Keratinocyte (primary cell): ENCODE data around the gene LENG8.

Experiments used
- CTCF ChIP-seq, 3 experiments: IDR thresholded peaks in 1 of 3; conservative IDR thresholded peaks in 1 of 3; optimal IDR thresholded peaks in 1 of 3; 2 replicates in 2 of 3; 3 replicates in 1 of 3; pipeline versions ENCODE3 to v1.5.1; 2011; ENCODE audit warnings: low read length in 3 of 3, mild to moderate bottlenecking in 3 of 3, moderate library complexity in 2 of 3, control low read depth in 1 of 3, inconsistent platforms in 1 of 3; ENCODE audit not compliant: insufficient read depth in 2 of 3; ENCODE audit errors: extremely low read depth in 1 of 3
- EZH2 ChIP-seq: IDR thresholded peaks from one replicate; pipeline ENCODE4 v1.6.1; 2012; ENCODE audit warnings: inconsistent platforms, mild to moderate bottlenecking, low read length, moderate library complexity

GRCh38 chr19:54425382-54425723 lies 23.6 kb upstream of the LENG8 start:
- no peak for TF ChIP-seq CTCF (optimal IDR thresholded peaks at IDR 0.05 in 1 of 3, IDR thresholded peaks at IDR 0.05 in 1 of 3, conservative IDR thresholded peaks at IDR 0.05 in 1 of 3; ENCODE audit: extremely low read depth in 1 of 3, insufficient read depth in 2 of 3, low read length in 3 of 3)
- TF ChIP-seq EZH2 = no peak
